OCI-LY3 (cell line): ENCODE data around the gene CBX4.

ENCODE experiments used
- H2AFZ ChIP-seq: fragments of 200-600, 300-600 bp; shearing (Covaris generic); 2 replicates; pipeline ENCODE4 v1.6.0; 2014; ENCODE audit warnings: antibody characterized with exemption, low read depth, low read length
- H3K27ac ChIP-seq: fragments of 200-600, 300-600 bp; sonication (generic); 2 replicates; pipeline ENCODE4 v1.5.1; 2014; ENCODE audit warnings: mild to moderate bottlenecking, low read length, moderate library complexity, mixed read lengths
- H3K27me3 ChIP-seq: fragments of 200-600, 300-600 bp; sonication (generic); 2 replicates; pipeline ENCODE4 v1.6.1; 2014; ENCODE audit warnings: low read depth, low read length, mixed read lengths
- H3K36me3 ChIP-seq: fragments of 200-600, 300-600 bp; sonication (generic); replicated peaks from 2 replicates; pipeline ENCODE3; 2014; ENCODE audit warnings: low read depth, low read length, mixed read lengths
- H3K4me1 ChIP-seq: fragments of 300-600, 200-600 bp; sonication (generic); 2 replicates; pipeline ENCODE4 v1.6.1; 2014; ENCODE audit warnings: low read length, mixed read lengths
- H3K4me2 ChIP-seq: fragments of 200-600, 300-600 bp; sonication (generic); 2 replicates; pipeline ENCODE4 v1.6.1; 2014; ENCODE audit warnings: low read length, mixed read lengths
- H3K4me3 ChIP-seq: fragments of 300-600, 200-600 bp; sonication (generic); 2 replicates; pipeline ENCODE4 v1.5.1; 2014; ENCODE audit warnings: antibody characterized with exemption, mild to moderate bottlenecking, low read length, moderate library complexity
- H3K79me2 ChIP-seq: fragments of 300-600, 200-600 bp; shearing (Covaris generic); 2 replicates; pipeline ENCODE4 v1.6.1; 2014; ENCODE audit warnings: mild to moderate bottlenecking, low read length, mixed read lengths
- H3K9ac ChIP-seq: fragments of 300-600, 200-600 bp; shearing (Covaris generic); 2 replicates; pipeline ENCODE4 v1.6.0; 2014; ENCODE audit warnings: mild to moderate bottlenecking, low read length, moderate library complexity
- H3K9me3 ChIP-seq: fragments of 200-600, 300-600 bp; shearing (Covaris generic); 2 replicates; pipeline ENCODE4 v1.6.1; 2014; ENCODE audit warnings: low read length, mixed read lengths; ENCODE audit not compliant: insufficient read depth
- H4K20me1 ChIP-seq: fragments of 200-600, 300-600 bp; sonication (generic); 2 replicates; pipeline ENCODE4 v1.6.1; 2016; ENCODE audit warnings: low read length, mixed read lengths; ENCODE audit not compliant: insufficient read depth
- CTCF ChIP-seq: fragments of 200-600, 300-600 bp; sonication (generic); IDR thresholded peaks from 2 replicates; pipeline ENCODE4 v1.5.1; 2014; ENCODE audit warnings: antibody characterized with exemption, low read length, low read depth
- EZH2phosphoT487 ChIP-seq: fragments of 200-600 bp; shearing (Covaris generic); IDR thresholded peaks from 2 replicates; pipeline ENCODE4 v1.6.1; 2018; ENCODE audit warnings: antibody characterized with exemption, mixed run types, low read depth

Gene CBX4

GRCh38 chr17:79851461-79851817 is 12.2 kb upstream of the CBX4 start:
- no peak overlapping the region for H2AFZ ChIP-seq
- H3K4me1 ChIP-seq: peaks cover 9% of the 10 kb centered on the region
- H3K79me2 ChIP-seq: no peaks in the 10 kb centered on the region
- no peak overlapping the region for H3K9ac ChIP-seq
- no peak overlapping the region for H3K4me2 ChIP-seq
- H3K27me3 ChIP-seq: no peaks in the 10 kb centered on the region
- no peaks in the 10 kb centered on the region for H3K9me3 ChIP-seq
- H3K4me3 ChIP-seq: no peak overlapping the region
- H3K36me3 ChIP-seq: no peaks in the 10 kb centered on the region
- H4K20me1 ChIP-seq: no peaks in the 10 kb centered on the region
- H3K27ac ChIP-seq: no peak overlapping the region
- TF ChIP-seq EZH2phosphoT487: no peak
- TF ChIP-seq CTCF: no peak

GRCh38 chr17:79850571-79851460 is 11.6 kb upstream of the CBX4 start:
- Histone ChIP-seq H3K27ac (no peak overlapping the region), H3K36me3 (no peaks in the 10 kb centered on the region), H3K79me2 (no peaks in the 10 kb centered on the region), H4K20me1 (no peaks in the 10 kb centered on the region), H3K4me1 (peaks cover 12% of the 10 kb centered on the region), H3K27me3 (no peaks in the 10 kb centered on the region), H3K4me3 (no peak overlapping the region), H3K9ac (no peak overlapping the region), H2AFZ (no peak overlapping the region), H3K9me3 (no peaks in the 10 kb centered on the region), H3K4me2 (no peak overlapping the region)
- TF ChIP-seq EZH2phosphoT487: no peak

- no peak overlapping the region for H3K9ac ChIP-seq
- no peak overlapping the region for H3K27ac ChIP-seq
- TF ChIP-seq EZH2phosphoT487 (no peak), CTCF (no peak)
- H3K4me1 ChIP-seq: peaks cover 21% of the 10 kb centered on the region
- no peak overlapping the region for H3K4me3 ChIP-seq
- H2AFZ ChIP-seq: no peak overlapping the region
- no peaks in the 10 kb centered on the region for H3K9me3 ChIP-seq
- no peaks in the 10 kb centered on the region for H4K20me1 ChIP-seq
- H3K27me3 ChIP-seq: no peaks in the 10 kb centered on the region
- no peaks in the 10 kb centered on the region for H3K79me2 ChIP-seq
- no peak overlapping the region for H3K4me2 ChIP-seq
- H3K36me3 ChIP-seq: no peaks in the 10 kb centered on the region
These were observed 10.7 kb upstream of the CBX4 start for GRCh38 chr17:79849953-79850352.

- no peaks in the 10 kb centered on the region for H3K27me3 ChIP-seq
- peaks cover 24% of the 10 kb centered on the region for H3K4me1 ChIP-seq
These were observed 9.1 kb upstream of the CBX4 start for GRCh38 chr17:79848370-79848766.

More at GRCh38 chr17:79848370-79848766, 9.1 kb upstream of the CBX4 start:
- Histone ChIP-seq H3K27ac (no peak overlapping the region), H4K20me1 (no peaks in the 10 kb centered on the region), H3K9ac (no peak overlapping the region), H3K9me3 (no peaks in the 10 kb centered on the region), H3K4me2 (no peak overlapping the region), H3K4me3 (no peak overlapping the region), H3K36me3 (no peaks in the 10 kb centered on the region), H3K79me2 (no peaks in the 10 kb centered on the region), H2AFZ (no peak overlapping the region)
- TF ChIP-seq CTCF: no peak
- no peak for TF ChIP-seq EZH2phosphoT487
